ENCODE data around the gene SLC2A9.

GRCh38 chr4:9861561-9861960 is 159.7 kb downstream of the SLC2A9 start:
- TF ChIP-seq CTCF (IDR thresholded peaks at IDR 0.05) (no peak), POLR2AphosphoS5 (IDR thresholded peaks at IDR 0.05) (no peak), POLR2A (IDR thresholded peaks at IDR 0.05) (no peak), EP300 (IDR thresholded peaks at IDR 0.05) (no peak)
